NCI-H446 (cell line): ENCODE data around the gene KCNN3.

ENCODE experiments used
- DNase-seq, 2 experiments: peaks; one replicate each; lab custom pipeline; 2025; lab: John Stamatoyannopoulos, UW

KCNN3 gene

DNA sequence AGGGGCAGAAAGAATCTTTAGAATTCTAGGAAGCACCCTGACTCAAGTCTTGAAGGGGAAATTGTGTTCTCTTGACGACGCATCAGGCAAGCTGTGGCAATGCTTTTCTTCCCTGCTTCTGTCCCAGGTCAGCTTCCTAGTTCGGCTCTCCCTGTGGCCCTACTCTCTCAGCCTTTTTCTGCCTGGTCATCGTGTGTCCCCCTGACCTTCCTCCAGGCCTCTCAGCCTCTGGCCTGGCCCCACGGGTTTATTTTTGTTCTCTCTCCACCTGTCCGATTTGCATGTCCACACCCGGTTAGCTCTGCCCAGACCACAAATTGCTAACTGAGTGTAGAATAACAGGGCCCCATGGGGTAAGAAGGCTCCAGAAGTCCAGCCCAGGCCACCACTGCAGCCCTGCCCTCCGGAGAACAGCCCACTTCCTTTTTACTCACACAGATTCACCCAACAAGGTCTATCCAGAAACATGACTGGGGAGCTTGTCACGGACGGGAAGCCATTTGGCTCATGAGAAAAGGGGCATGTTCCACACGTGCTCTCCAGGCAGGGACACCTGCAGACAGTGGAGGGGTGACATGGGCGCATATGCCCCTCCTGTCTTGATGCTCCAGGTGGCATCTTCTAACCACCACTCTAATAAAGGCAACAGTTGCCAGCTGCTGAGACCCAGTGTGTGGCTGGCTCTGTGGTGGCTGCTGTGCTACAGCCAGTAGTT, 9.8 kb downstream of the KCNN3 start:
- DNase-seq: no peak

DNA sequence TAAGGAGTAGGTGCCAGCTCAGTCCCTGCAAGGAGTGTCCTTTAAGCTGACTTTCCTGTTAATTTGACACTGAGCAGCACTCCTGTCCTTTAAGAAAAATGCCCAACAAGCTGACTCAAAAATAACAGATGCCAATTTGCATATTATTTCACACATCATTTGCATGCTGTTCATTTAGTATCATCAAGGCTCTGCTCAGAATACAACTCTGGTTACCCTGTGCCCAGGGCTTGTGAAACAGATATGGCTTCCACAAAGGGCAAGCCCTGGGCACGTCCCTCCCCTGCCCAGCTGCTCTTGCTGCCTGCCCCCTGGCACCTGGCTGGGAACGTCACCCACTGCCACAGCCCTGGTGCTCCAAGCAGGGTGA, 10.3 kb downstream of the KCNN3 start:
- no peak for DNase-seq

GRCh38 chr1:154859151-154859785, 10.8 kb downstream of the KCNN3 start:
- DNase-seq: no peak

DNA sequence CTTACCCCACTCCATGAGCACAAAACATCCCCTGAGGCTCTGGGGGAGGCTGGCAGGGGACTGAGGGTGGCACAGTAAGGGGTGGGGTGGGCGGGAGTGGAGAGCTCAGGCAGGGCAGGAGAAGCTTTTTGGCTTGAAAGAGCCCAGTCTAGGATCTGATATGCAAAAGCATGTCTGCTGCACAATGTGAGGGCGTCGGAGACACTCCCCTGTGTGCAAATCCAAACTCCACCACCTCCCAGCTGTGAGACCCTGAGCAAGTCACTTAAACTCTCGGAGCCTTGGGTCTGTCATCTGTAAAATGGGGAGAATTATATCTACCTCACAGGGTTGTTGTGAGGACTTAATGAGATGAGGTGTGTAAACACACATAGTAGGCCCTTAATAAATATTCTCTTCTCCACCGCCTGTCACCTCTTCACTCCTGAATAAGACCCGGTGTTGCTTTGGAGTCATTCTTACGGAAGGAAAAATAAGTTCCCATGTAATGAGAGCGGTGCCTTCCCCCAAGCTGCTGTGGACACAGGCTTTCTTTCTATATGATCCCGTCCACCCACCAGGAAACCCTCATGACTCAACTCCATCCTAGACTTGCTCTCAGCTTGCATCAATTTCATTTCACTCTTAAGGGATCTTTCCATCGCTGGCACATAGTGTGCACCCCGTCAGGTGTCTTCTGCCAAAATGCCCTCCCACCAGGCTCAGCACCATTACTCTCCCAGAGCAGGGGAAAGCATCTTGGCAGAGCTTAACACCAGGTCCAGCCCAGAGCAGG, 12.5 kb downstream of the KCNN3 start:
- no peak for DNase-seq

GRCh38 chr1:154857022-154857421, 13.1 kb downstream of the KCNN3 start:
- no peak for DNase-seq

DNA sequence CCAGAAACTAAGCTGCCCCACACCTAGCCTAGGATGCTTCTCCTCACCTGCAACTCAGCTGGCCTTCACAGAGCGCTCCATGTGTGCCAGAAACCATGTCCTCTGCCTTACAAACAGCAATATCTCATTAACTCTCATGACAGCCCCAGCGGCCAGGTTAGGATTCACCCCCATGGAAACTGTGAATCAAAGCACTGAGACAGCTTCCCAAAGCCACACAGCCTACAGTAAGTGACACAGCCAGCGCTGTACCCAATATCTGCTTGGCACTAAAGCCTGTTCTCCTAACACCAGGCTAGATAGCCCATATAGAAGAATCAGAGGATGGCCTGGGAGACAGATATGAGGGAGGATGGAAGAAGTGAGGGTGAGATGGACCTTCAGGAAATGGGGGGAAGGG, 13.5 kb downstream of the KCNN3 start:
- no peak for DNase-seq

- DNase-seq: peak; percentile 75 to 91
Observed at GRCh38 chr1:154856049-154856448, 14.0 kb downstream of the KCNN3 start.

DNA sequence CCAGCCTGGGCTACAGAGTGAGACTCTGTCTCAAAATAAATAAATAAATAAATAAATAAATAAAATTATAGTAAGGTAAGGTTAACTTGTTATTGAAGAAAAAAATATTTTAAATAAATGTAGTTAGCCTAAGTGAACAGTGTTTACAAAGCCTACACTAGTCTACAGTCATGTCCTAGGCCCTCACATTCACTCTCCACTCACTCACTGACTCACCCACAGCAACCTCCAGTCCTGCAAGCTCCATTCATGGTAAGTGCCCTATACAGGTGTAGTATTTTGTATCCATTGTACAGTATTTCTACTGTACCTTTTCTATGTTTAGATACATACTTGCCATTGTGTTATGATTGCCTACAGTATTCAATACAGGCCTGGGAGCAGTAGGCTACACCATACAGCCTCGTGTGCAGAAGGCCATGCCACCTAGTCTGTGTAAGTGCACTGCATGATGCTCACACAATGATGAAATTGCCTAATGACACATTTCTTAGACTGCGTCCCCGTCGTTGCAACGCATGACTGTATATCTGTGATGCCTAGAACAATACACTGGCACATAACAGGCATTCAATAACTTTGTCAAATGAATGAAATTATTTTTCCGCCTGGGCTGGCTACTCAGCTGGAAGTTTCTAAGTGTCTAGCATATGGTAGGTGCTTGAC, 14.8 kb downstream of the KCNN3 start:
- no peak for DNase-seq

GRCh38 chr1:154852845-154853244, 17.2 kb downstream of the KCNN3 start:
- no peak for DNase-seq

DNA sequence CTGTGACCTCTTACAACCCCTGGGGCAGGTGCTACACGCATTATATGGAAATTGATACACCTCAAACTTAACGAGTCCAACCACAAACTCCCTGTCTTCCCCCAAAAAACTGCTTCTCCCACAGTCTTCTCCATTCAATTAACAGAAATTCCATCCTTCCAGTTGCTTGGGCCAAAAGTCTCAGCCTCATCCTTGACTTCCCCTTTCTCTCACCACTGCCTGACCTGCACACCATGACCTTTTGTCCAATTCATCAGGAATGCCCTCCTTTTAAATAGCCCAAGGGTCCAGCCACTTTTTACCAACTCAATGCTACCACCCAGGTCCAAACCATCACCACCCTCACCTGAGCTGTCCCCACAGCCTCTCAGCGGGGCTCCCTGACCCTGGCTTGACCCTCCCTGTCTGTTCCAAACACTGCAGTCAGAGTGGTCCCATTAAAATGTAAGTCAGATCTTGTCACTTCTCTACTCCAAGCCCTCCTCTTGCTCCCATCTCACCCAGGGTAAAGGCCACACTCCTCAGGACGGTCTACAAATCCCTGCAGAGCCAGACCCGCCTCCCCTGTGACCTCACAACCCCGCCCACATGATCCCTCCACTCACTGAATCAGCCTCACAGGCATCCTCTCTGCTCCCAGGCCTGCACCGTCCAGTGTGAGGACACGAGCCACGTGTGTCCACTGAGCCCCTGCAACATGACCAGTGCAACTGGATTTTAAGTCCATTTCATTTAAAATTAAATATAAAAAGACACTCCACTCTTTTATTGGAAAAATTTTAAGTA, 18.5 kb downstream of the KCNN3 start:
- DNase-seq: no peak

DNA sequence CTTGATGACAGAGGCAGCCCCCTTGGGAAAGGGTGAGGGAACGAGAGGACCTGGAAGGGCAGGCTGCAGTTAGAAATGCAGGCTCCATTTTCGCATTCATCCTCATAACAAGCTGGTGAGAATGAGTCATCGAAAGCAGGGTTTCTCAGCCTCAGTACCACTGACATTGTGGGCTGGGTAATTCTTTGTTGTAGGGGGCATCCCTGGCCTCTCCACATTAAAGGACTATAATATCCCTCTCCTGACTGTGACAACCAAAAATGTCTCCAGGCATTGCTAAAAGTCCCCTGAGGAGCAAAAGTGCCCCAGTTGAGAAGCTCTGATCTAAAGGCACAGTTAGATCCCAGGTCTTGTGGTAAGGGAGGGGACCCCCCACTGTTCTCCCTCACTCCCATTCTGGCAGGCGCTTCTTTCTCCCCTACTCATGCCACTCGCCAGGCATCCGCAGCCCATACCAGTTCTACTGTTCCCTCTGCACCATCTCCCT, 20.4 kb downstream of the KCNN3 start:
- DNase-seq: peak in 1 of 2 experiments; percentile 43

DNA sequence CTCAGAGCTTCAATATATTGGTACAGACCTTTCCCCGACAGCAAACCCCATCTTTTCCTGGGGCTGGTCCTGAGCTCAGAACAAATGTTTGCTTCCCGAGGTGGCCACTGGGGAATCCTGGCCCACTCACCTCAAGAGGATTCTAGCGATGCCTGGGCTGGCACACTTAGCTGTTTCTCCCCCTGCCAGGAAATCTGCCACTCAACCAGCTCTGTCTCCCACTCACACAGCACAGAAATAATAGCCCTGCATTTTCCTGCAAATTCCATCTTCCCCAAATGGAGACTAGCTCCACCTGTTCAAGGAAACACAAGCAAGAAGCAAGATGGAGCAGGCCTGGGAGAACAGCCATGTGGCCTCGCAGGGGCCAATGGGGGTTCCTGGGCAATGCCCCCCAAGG, 21.1 kb downstream of the KCNN3 start:
- peak in 1 of 2 experiments; percentile 20 for DNase-seq

DNA sequence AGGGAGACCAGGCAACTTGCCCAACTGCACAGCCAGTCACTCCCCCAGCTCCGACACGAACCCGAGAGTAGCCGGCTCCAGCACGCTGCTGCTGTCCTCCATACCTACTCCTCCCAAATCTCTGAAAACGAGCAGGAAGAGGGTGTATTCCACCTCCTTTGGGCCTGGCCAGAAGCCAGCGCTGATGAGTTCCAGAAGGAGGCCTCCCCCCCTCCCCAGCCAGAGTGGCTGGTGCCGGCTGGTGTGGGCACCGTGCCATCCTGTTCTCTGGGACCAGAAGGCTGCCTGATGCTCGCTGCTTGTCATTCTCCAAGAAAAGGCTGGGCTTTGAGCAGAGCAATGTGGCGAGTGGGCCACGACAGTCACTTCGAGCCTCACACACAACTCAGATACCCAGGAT, 22.2 kb downstream of the KCNN3 start:
- DNase-seq: peak; percentile 93 to 99

GRCh38 chr1:154846565-154847442, 23.3 kb downstream of the KCNN3 start:
- DNase-seq: no peak

GRCh38 chr1:154845879-154846278, 24.2 kb downstream of the KCNN3 start:
- DNase-seq: peak; percentile 51 to 89

- peak in 1 of 2 experiments; percentile 52 for DNase-seq
Observed at GRCh38 chr1:154845174-154845573, 24.9 kb downstream of the KCNN3 start.

GRCh38 chr1:154844297-154844681, 25.8 kb downstream of the KCNN3 start:
- no peak for DNase-seq

DNA sequence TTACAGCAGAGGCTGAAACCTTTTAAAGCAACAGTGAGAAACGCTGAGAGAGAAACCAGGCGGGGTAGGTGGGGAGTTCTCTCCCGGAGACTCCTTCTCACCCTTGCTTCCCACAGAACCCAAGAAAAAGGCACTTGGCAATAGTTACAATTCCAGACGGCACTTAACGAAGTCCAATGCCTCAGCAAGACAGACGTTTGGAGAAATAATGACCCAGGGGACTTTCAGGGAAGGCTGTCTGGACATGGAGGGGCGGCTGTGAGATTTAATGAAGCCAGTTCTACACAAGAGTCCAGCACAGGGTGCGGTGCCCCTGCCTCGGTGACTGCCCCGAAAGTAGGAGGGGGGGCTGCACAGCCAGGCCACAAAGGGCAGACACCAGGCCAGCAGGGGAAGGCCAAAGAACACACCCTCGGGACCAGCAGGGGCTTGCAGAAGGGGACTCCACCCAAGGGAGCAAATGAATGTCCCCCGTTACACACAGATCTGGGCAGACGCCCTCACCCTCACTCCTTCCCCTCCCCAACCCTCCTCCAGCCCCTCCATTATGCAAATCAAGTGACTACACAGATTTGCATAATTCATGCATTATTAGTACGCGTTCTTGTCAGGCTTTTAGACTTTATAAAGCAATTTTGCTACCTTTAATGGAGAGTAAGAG, 26.3 kb downstream of the KCNN3 start:
- peak in 1 of 2 experiments; percentile 19 for DNase-seq

DNA sequence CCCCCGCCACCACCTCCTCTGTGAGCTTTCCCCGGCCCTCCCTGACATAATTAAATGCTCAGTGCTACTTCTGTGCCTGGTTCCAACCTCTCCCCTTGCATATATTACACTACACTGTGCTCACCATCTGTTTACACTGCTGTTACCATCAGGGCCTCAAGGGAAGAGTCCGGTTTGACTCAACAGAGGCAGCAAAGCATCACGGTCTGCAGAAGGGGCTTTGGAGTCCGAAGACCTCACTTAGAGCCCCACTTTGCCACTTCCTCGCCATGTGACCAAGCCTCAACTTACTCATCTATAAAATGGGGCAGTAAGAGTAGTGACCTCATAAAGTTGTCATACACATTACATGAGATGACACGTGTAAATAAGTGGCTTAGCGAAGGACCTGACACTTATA, 27.4 kb downstream of the KCNN3 start:
- peak in 1 of 2 experiments; percentile 55 for DNase-seq

DNA sequence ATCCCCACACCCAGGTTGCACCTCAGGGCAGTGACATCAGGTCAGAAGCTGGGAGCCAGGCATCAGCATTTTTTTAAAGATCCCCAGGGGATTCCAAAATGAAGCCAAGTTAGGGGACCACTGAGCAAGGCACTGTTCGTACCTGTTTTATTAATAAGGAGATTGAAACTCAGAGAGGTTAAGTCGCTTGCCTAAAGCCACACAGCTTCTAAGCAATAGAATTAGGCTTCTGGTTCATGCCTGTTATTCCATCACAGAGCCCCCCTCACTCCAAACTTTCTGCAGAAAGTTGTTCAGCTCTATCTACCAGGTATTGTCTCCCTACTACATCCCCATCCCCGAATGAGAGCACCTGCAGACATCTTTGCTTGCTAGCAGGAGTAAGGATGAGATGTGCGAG, 28.7 kb downstream of the KCNN3 start:
- no peak for DNase-seq
